Kidney epithelial cell (primary cell): ENCODE data around the gene PTPRU. TPM values are rescaled to one million over a fixed set of nuclear protein-coding genes. Genes with fewer than 3 reads are reported as not detected.

ENCODE experiments used
- DNase-seq: peaks from one replicate; pipeline ENCODE4 v3.0.0-alpha.2; 2010; ENCODE audit warnings: low read depth
- H3K27me3 ChIP-seq: 2 replicates; pipeline ENCODE4 v1.6.0; 2011; ENCODE audit warnings: low read length; ENCODE audit not compliant: control insufficient read depth, insufficient read depth
- H3K36me3 ChIP-seq: 2 replicates; pipeline ENCODE4 v1.5.1; 2011; ENCODE audit warnings: low read length; ENCODE audit not compliant: control insufficient read depth, insufficient read depth
- H3K4me3 ChIP-seq: 2 replicates; pipeline ENCODE4 v1.5.1; 2011; ENCODE audit warnings: low read depth, mild to moderate bottlenecking, control low read depth, low read length
- total RNA-seq: library from RNA; depleted of rRNA; stranded (reverse); fragments of >200 nt; gene quantifications from 2 replicates; pipeline ENCODE4 v1.2.3, GENCODE V29; 2015
- TF ChIP-seq, protein P1 (sequence below): IDR thresholded peaks from 2 replicates; pipeline ENCODE4 v1.5.1; 2011; ENCODE audit warnings: mild to moderate bottlenecking, moderate library complexity, low read length, control low read depth, inconsistent platforms; ENCODE audit not compliant: insufficient read depth, poor library complexity, severe bottlenecking

Gene PTPRU
- total RNA-seq, 1 donor from 2014 or later, result 55.4 TPM

DNA sequence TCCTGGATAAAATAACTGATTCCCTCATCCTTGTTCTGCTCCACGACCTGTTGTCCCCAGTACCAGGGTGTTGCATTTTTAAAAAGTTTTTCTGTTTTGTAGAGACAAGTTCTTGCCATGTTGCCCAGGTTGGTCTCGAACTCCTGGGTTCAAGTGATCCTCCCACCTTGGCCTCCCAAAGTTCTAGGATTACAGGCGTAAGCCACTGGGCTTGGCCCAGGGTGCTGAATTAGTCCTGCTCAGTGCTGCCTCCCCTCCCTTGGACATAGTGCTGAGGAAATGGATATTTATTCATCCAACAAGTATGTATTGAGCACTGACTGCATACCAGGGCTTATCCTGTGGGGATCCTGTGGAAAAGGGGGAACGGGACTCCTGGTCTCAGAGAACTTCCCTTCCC lies 126.4 kb downstream of the PTPRU start:
- peaks cover 7% of the 10 kb centered on the region for H3K27me3 ChIP-seq
- TF ChIP-seq, protein P1, sequence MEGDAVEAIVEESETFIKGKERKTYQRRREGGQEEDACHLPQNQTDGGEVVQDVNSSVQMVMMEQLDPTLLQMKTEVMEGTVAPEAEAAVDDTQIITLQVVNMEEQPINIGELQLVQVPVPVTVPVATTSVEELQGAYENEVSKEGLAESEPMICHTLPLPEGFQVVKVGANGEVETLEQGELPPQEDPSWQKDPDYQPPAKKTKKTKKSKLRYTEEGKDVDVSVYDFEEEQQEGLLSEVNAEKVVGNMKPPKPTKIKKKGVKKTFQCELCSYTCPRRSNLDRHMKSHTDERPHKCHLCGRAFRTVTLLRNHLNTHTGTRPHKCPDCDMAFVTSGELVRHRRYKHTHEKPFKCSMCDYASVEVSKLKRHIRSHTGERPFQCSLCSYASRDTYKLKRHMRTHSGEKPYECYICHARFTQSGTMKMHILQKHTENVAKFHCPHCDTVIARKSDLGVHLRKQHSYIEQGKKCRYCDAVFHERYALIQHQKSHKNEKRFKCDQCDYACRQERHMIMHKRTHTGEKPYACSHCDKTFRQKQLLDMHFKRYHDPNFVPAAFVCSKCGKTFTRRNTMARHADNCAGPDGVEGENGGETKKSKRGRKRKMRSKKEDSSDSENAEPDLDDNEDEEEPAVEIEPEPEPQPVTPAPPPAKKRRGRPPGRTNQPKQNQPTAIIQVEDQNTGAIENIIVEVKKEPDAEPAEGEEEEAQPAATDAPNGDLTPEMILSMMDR, result no peak
- no peak for DNase-seq
- no peaks in the 10 kb centered on the region for H3K36me3 ChIP-seq
- no peak overlapping the region for H3K4me3 ChIP-seq

DNA sequence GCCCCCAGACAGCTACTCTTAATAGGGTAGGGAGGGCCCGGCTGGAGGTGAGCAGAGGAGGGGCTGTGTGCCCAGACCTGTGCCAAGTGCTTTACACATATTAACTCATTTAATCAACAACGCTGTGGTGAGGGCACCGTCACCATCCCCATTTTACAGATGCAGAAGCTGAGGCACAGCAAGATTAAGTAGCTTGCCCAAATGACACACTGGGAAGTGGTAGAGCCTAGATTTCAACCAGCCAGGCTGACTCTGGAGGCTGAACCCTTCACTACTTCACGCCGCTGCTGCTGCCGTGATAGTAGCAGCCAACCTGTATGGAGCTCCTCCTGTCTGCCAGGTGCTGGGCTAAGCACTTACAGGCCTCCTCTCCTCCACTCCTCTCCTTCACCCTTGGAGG lies 127.2 kb downstream of the PTPRU start:
- peaks cover 7% of the 10 kb centered on the region for H3K27me3 ChIP-seq
- H3K36me3 ChIP-seq, result no peaks in the 10 kb centered on the region
- DNase-seq, result no peak
- no peak overlapping the region for H3K4me3 ChIP-seq
- TF ChIP-seq, protein P1, result no peak

DNA sequence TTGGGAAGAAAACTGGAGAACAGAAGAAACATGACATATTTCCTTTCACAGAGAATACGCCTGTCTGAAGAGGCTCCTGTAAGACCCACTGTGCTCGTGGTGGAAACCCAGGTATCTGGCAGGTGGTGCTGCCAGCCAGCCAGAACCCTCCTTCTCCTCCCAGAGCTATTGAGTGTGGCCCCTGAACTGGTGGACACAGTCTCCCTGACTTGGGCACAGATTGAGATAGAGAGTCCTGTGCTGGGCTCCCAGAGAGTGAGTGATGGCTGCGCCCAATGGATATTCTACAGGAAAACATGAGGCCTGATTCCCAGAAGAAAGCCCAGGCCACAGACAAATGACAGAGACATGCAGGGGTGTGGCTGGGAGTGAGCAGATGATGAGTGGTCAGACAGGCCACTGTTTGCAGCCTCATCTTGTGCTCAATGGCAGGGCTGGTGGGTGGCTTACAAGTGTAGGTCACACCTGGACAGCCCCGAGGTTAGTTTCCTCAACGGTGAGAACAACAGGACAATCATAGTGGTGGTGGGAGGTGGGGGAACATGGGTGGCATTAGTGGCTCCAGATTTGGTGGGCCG lies 127.9 kb downstream of the PTPRU start:
- no peak overlapping the region for H3K4me3 ChIP-seq
- peaks cover 7% of the 10 kb centered on the region for H3K27me3 ChIP-seq
- H3K36me3 ChIP-seq, result no peaks in the 10 kb centered on the region
- no peak for DNase-seq
- TF ChIP-seq, protein P1, result no peak

DNA sequence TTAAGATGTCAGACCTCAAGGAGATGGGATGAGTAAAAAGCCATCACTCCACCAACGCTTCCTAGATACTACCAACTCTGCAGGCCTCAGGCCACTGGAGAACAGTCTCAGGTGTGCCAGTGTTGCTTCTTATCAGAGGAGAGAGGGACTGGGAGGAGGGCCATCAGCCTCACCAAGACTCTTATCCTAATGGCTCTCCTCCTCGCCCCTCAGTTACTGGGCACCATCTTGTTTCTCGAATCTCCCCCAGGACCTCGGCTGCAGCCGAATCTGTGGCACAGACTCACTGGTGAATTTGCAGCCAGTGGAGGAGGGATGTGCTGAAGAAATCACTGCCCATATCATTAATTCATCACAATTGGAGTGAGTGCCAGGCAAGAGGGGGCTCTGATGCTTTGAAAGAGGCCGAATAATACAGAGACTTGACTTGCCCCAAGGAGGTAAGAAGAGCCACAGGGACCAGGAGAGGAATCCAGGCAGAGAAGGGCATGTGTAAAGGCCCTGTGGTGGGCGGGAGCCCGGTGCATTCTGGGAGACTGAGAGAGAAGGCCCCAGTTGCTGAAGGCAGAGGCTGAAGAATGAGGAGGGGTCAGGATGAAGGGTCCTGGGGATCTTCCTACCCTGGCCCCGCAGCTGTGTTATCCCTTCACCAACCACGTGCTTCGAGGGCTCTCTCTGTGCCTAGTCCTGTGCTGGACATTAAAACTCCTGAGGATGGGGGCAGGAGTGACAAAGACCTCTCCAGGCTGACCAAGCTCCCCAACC lies 129.8 kb downstream of the PTPRU start:
- no peak for DNase-seq
- TF ChIP-seq, protein P1, result no peak
- no peak overlapping the region for H3K4me3 ChIP-seq
- H3K27me3 ChIP-seq, result peaks cover 6% of the 10 kb centered on the region
- H3K36me3 ChIP-seq, result no peaks in the 10 kb centered on the region

DNA sequence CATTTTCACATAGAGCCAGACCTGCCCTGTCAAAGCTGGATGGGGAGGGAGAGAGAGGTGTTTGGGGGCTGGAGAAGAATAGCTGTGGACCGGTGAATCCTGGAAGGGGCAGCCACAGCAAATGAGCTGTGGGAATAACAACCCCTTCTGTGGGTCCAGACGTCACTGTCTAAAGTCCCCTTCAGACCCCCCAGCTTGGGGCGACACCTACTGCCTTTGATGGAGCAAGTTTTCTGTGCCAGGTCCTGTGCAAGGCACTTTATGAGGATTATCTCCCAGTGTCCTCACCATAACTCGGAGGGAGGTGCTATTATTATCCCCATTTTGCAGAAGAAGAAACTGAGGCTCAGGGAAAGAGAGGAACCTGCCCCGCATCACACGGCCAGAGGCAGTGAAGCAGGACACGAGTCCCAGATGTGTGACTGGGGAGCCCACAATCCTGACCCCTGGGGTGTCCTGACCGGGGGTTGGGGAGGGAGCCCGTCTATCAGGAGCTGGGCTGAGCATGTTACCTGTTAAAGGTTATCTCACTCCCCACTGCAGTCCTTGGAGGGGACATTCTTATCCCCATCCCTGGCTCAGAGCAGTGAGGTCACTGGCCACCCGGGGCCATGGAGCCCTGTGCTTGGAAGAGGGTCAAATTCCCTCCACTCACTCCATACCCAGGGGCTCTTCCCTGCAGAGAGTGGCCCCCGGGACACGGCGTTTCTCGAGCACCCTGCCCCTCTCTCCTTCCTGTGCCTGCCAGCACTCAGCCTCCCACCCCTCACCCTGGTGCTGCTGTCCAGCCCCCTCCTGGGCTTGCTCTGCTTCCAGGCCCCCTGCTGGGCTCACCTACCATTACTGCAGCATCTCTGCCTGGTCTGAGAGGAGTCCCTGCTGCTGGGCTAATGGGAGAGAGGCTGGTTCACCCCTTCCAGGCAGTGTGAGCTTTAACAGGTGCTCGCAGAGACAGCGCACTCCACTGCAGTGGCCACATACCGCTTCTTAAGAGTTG lies 132.9 kb downstream of the PTPRU start:
- Histone ChIP-seq H3K4me3 (no peak overlapping the region), H3K36me3 (no peaks in the 10 kb centered on the region), H3K27me3 (peaks cover 16% of the 10 kb centered on the region)
- no peak for DNase-seq
- TF ChIP-seq, protein P1, result no peak
